Erythroblast (primary cell): ENCODE measurements around the gene DDIAS.
A peak's percentile ranks its signal among the peaks of the same experiment; 100 is the strongest.
"Not testable (repeated sequence)": the region's sequence is repeated elsewhere in the genome, so short reads cannot be mapped to it uniquely, and the experiment has no call there.

Experiments
- DNase-seq, 2 experiments: peaks; one replicate each; lab custom pipeline; 2025; lab: John Stamatoyannopoulos, UW
- GATA1 ChIP-seq: IDR thresholded peaks from 2 replicates; pipeline ENCODE4 v1.6.1; 2011; ENCODE audit warnings: low read depth, mild to moderate bottlenecking, control low read depth, low read length, moderate library complexity
- POLR2A ChIP-seq: IDR thresholded peaks from 2 replicates; pipeline ENCODE4 v1.6.1; 2011; ENCODE audit warnings: mild to moderate bottlenecking, low read length

The DDIAS gene

GRCh38 chr11:82901165-82901921 lies at the start of gene DDIAS:
Gene DDIAS, plus strand, starts transcription at chr11:82901736. Its CDS starts 13,003 bp downstream, at chr11:82914739.
- TF ChIP-seq POLR2A (peak; percentile 79), GATA1 (no peak)
- DNase-seq, result peak; percentile 97 to 98

GRCh38 chr11:82854242-82854641 lies 47.3 kb upstream of the DDIAS start:
- DNase-seq, result no peak
- TF ChIP-seq POLR2A, result no peak
- TF ChIP-seq GATA1, result no peak

- not testable (repeated sequence) for DNase-seq
These were observed 46.6 kb upstream of the DDIAS start for GRCh38 chr11:82854916-82855315.

GRCh38 chr11:82855616-82856015 lies 45.9 kb upstream of the DDIAS start:
- no peak for DNase-seq

GRCh38 chr11:82857145-82857544 lies 44.4 kb upstream of the DDIAS start:
- no peak for TF ChIP-seq GATA1
- TF ChIP-seq POLR2A, result no peak
- no peak for DNase-seq

More at GRCh38 chr11:82855616-82856015, 45.9 kb upstream of the DDIAS start:
- no peak for TF ChIP-seq POLR2A
- no peak for TF ChIP-seq GATA1

- no peak for DNase-seq
- TF ChIP-seq GATA1, result no peak
- TF ChIP-seq POLR2A, result no peak
These were observed 43.4 kb upstream of the DDIAS start for GRCh38 chr11:82858133-82858532.

- no peak for TF ChIP-seq GATA1
- TF ChIP-seq POLR2A, result no peak
- no peak for DNase-seq
These were observed 42.9 kb upstream of the DDIAS start for GRCh38 chr11:82858556-82859091.

- DNase-seq, result no peak
- TF ChIP-seq GATA1 (no peak), POLR2A (no peak)
These were observed 41.8 kb upstream of the DDIAS start for GRCh38 chr11:82859750-82860149.

- no peak for DNase-seq
- TF ChIP-seq POLR2A (no peak), GATA1 (no peak)
These were observed 39.2 kb upstream of the DDIAS start for GRCh38 chr11:82862379-82862778.

GRCh38 chr11:82863209-82863608 lies 38.3 kb upstream of the DDIAS start:
- DNase-seq, result no peak
- TF ChIP-seq POLR2A (no peak), GATA1 (no peak)

- TF ChIP-seq GATA1 (no peak), POLR2A (no peak)
- DNase-seq, result peak; percentile 55 to 61
These were observed 37.3 kb upstream of the DDIAS start for GRCh38 chr11:82864268-82864667.

- no peak for TF ChIP-seq GATA1
- no peak for TF ChIP-seq POLR2A
- no peak for DNase-seq
These were observed 35.7 kb upstream of the DDIAS start for GRCh38 chr11:82865841-82866240.

GRCh38 chr11:82867495-82868082 lies 33.9 kb upstream of the DDIAS start:
- TF ChIP-seq GATA1 (no peak), POLR2A (no peak)
- DNase-seq, result peak; percentile 83 to 90

GRCh38 chr11:82869657-82870056 lies 31.9 kb upstream of the DDIAS start:
- TF ChIP-seq POLR2A, result no peak
- no peak for TF ChIP-seq GATA1
- DNase-seq, result no peak
